Neutrophil (primary cell): Measurements from ENCODE around the gene KIAA1191.
"Not testable (repeated sequence)": the region's sequence is repeated elsewhere in the genome, so short reads cannot be mapped to it uniquely, and the experiment has no call there.

ENCODE experiments used
- H3K27ac ChIP-seq: fragments of 200-600 bp; sonication (generic); 2 replicates; pipeline ENCODE4 v1.5.1; 2016; ENCODE audit warnings: mild to moderate bottlenecking, moderate library complexity
- H3K27me3 ChIP-seq: fragments of 200-600 bp; sonication (generic); 2 replicates; pipeline ENCODE4 v1.6.0; 2016; ENCODE audit warnings: mild to moderate bottlenecking
- H3K36me3 ChIP-seq: fragments of 200-600 bp; sonication (generic); 2 replicates; pipeline ENCODE4 v1.5.1; 2017
- H3K4me1 ChIP-seq, 2 experiments: fragments of 200-600 bp in 1 of 2; sonication (generic) in 1 of 2; 1 replicate in 1 of 2; 2 replicates in 1 of 2; pipeline versions ENCODE4 v1.5.1 to v1.6.1; 2013 to 2016; ENCODE audit warnings: low read depth in 1 of 2, low read length in 1 of 2, mild to moderate bottlenecking in 1 of 2, moderate library complexity in 1 of 2; ENCODE audit not compliant: control insufficient read depth in 1 of 2, insufficient read depth in 1 of 2
- H3K4me3 ChIP-seq, 2 experiments: fragments of 200-600 bp in 1 of 2; sonication (generic) in 1 of 2; 1 replicate in 1 of 2; 2 replicates in 1 of 2; pipeline ENCODE4 v1.5.1; 2013 to 2016; ENCODE audit warnings: low read depth in 1 of 2, low read length in 1 of 2, mild to moderate bottlenecking in 1 of 2, moderate library complexity in 1 of 2
- H3K9me3 ChIP-seq: fragments of 200-600 bp; sonication (generic); 2 replicates; pipeline ENCODE4 v1.5.1; 2016
- TF ChIP-seq, protein P1 (sequence below): fragments of 200-600 bp; sonication (generic); IDR thresholded peaks from 2 replicates; pipeline ENCODE4 v1.5.1; 2016; ENCODE audit warnings: antibody characterized with exemption

Gene KIAA1191, protein sequence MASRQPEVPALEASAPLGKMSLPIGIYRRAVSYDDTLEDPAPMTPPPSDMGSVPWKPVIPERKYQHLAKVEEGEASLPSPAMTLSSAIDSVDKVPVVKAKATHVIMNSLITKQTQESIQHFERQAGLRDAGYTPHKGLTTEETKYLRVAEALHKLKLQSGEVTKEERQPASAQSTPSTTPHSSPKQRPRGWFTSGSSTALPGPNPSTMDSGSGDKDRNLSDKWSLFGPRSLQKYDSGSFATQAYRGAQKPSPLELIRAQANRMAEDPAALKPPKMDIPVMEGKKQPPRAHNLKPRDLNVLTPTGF

DNA sequence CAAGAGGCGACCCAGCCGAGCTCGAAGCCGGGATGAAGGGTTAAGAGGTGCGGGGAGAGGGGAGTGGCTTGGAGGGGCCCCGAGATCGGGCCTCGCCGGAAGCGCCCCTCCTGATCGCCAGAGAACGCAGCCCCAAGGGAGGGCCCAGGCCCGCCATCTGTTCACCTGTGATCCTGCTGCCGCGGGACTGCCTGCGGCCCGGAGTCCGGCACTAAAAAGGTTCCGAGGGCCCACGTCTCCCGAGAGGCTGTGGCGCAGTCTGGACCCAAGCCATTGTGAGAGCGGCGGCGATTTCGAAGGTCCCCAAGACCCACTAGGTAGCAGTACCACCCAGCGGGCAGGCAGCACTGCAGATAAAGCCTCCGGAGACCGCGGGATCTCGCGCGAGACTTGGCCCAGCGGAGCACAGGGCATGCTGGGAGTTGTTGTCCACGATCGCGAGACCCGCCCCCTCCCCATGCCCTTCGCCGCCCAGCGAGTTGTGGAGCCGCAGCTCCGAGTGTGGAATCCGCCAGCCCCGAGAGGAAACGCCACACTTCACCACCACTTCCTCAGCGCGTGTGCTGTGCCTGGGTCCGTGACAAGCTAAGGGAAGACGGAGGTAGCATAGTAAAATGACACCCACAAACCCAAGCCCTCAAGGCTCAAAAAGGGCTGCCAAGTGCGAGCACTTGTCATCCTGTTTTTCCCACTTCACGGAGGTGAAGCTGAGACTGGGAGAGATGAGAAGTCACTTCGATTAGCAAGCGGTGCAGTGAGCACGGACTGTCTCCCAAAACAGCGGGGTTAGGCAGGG, at the start of gene KIAA1191:
TSS of gene KIAA1191 (minus strand) at position 328 of the 796 bp plus-strand sequence. CDS start 2,256 bp downstream, outside the sequence.
- H3K4me3 ChIP-seq = peak within 1 kb of the TSS; percentile 66 to 97
- H3K4me1 ChIP-seq = peaks cover 28% of the 10 kb centered on the region in 2 experiments
- peaks cover 13% of the 10 kb centered on the region for H3K36me3 ChIP-seq
- peak within 1 kb of the TSS; percentile 66 for H3K27ac ChIP-seq
- H3K27me3 ChIP-seq = peaks cover 42% of the 10 kb centered on the region
- TF ChIP-seq, protein P1, sequence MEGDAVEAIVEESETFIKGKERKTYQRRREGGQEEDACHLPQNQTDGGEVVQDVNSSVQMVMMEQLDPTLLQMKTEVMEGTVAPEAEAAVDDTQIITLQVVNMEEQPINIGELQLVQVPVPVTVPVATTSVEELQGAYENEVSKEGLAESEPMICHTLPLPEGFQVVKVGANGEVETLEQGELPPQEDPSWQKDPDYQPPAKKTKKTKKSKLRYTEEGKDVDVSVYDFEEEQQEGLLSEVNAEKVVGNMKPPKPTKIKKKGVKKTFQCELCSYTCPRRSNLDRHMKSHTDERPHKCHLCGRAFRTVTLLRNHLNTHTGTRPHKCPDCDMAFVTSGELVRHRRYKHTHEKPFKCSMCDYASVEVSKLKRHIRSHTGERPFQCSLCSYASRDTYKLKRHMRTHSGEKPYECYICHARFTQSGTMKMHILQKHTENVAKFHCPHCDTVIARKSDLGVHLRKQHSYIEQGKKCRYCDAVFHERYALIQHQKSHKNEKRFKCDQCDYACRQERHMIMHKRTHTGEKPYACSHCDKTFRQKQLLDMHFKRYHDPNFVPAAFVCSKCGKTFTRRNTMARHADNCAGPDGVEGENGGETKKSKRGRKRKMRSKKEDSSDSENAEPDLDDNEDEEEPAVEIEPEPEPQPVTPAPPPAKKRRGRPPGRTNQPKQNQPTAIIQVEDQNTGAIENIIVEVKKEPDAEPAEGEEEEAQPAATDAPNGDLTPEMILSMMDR = no peak
- no peaks in the 10 kb centered on the region for H3K9me3 ChIP-seq

DNA sequence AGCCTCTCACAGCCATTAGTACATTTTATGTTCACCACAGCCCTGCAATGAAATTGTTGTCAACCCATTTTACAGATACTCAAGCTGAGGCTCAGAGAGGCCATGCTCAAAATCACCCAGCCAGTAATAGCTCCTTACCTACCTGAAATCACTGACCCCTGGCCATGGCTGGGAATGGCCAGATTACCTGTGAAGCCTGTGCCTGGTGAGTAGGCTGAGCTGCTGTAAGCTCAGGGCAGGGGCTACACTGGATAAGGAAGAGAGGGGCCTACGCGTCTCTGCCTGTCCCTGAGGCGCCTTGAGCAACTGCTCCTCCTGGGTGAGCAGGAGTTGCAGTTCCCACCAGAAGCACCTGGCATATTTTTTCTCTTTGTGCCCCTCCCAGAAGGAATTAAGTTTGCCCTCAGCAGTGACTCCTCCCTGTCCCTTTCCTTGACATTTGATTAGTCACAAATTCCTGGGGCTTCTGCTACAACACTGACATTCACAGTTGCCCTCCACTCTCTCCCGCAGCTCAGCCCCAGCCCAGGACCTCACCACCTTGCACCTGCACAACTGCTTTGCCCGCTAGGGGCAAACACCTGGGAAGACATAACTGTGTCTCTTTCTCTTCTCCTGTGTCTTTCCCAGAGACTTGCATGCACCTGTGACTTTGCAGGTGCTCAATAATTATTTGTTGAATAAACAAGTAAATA, 49.1 kb upstream of the KIAA1191 start:
- H3K36me3 ChIP-seq = peaks cover 44% of the 10 kb centered on the region
- H3K27ac ChIP-seq = no peak overlapping the region
- peaks cover 2 to 3% of the 10 kb centered on the region in 2 experiments for H3K4me1 ChIP-seq
- no peak overlapping the region for H3K4me3 ChIP-seq
- H3K9me3 ChIP-seq = no peaks in the 10 kb centered on the region
- no peaks in the 10 kb centered on the region for H3K27me3 ChIP-seq
- TF ChIP-seq, protein P1 = no peak

GRCh38 chr5:176409765-176410164, 48.2 kb upstream of the KIAA1191 start:
- H3K4me1 ChIP-seq = no peaks in the 10 kb centered on the region
- H3K9me3 ChIP-seq = no peaks in the 10 kb centered on the region
- H3K27me3 ChIP-seq = no peaks in the 10 kb centered on the region
- peaks cover 46% of the 10 kb centered on the region for H3K36me3 ChIP-seq
- H3K4me3 ChIP-seq = no peak overlapping the region
- no peak overlapping the region for H3K27ac ChIP-seq
- TF ChIP-seq, protein P1 = no peak

DNA sequence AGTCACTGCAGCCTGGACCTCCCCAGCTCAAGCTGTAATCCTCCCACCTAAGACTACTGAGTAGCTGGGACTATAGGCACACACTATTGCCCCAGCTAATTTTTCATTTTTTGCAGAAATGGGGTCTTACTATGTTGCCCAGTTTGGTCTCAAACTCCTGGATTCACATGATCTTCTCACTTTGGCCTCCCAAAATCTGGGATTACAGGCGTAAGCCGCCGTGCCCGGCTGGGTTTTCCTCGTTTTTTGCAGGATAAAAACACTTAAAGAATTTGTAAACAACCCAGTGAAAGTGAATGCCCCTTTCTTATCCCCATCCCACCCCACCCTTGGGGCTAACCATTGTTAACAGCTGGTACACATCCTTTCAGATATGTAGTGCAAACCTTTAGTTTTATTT, 47.0 kb upstream of the KIAA1191 start:
- Histone ChIP-seq H3K9me3 (no peaks in the 10 kb centered on the region), H3K36me3 (peaks cover 53% of the 10 kb centered on the region), H3K27me3 (no peaks in the 10 kb centered on the region), H3K27ac (no peak overlapping the region), H3K4me3 (no peak overlapping the region), H3K4me1 (no peaks in the 10 kb centered on the region)
- TF ChIP-seq, protein P1 = no peak

DNA sequence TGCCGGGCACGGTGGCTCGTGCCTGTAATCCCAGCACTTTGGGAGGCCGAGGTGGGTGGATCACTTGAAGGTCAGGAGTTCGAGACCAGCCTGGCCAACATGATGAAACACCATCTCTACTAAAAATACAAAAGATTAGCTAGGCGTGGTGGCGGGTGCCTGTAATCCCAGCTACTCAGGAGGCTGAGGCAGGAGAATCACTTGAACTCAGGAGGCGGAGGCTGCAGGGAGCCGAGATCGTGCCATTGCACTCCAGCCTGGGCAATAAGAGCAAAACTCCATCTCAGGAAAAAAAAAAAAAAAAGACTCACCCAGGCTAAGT, 46.6 kb upstream of the KIAA1191 start:
- not testable (repeated sequence) for H3K27ac ChIP-seq, H3K9me3 ChIP-seq, H3K4me3 ChIP-seq, H3K27me3 ChIP-seq, H3K4me1 ChIP-seq
- H3K36me3 ChIP-seq = peaks cover 54% of the 10 kb centered on the region
